ENCODE data around the gene ATG3.

DNA sequence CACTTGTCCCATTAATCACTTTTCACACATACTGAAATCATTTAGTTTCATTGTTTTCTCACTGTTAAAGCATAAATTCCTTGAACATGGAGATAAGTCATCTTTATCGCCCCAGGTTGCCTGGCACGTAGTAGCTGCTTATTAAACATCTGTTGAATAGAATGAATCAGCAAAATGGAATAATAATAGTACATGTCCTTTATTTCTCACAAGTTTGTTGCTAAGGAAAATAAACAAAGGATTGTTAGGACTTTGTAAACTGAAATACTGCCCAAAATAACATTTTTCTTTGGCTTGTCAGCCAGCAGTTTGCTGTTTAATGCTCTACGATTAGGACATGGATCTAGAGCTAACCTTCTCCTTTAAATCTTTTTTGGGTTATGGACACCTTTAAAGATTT lies 17.9 kb upstream of the ATG3 start:
- TF ChIP-seq EP300 (IDR thresholded peaks at IDR 0.05; ENCODE audit: borderline replicate concordance) (no peak), MAX (IDR thresholded peaks at IDR 0.05) (no peak), CEBPB (IDR thresholded peaks at IDR 0.05) (no peak), FOXM1 (IDR thresholded peaks at IDR 0.05; ENCODE audit: borderline replicate concordance, low read depth) (no peak), RAD21 (IDR thresholded peaks at IDR 0.05; ENCODE audit: low read depth) (no peak), REST (IDR thresholded peaks at IDR 0.05; ENCODE audit: low read depth) (no peak), EGR1 (IDR thresholded peaks at IDR 0.05) (no peak), YY1 (IDR thresholded peaks at IDR 0.05; ENCODE audit: low read depth) (no peak), TAF1 (IDR thresholded peaks at IDR 0.05; ENCODE audit: low read depth) (no peak), NFIC (IDR thresholded peaks at IDR 0.05) (no peak), CREB1 (IDR thresholded peaks at IDR 0.05; ENCODE audit: low read depth) (no peak), ZBTB7A (IDR thresholded peaks at IDR 0.05; ENCODE audit: low read depth) (no peak), TEAD4 (IDR thresholded peaks at IDR 0.05) (no peak)
- TF ChIP-seq, protein P1, sequence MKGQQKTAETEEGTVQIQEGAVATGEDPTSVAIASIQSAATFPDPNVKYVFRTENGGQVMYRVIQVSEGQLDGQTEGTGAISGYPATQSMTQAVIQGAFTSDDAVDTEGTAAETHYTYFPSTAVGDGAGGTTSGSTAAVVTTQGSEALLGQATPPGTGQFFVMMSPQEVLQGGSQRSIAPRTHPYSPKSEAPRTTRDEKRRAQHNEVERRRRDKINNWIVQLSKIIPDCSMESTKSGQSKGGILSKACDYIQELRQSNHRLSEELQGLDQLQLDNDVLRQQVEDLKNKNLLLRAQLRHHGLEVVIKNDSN (IDR thresholded peaks at IDR 0.05) = no peak
